Measurements from ENCODE around the gene ATAD3A. TPM values are rescaled to one million over a fixed set of nuclear protein-coding genes. Genes with fewer than 3 reads are reported as not detected.

The ATAD3A gene
- polyA plus RNA-seq, 1 of the 3 experiments (the other 2 are of a cell fraction) = 40.2 TPM

DNA sequence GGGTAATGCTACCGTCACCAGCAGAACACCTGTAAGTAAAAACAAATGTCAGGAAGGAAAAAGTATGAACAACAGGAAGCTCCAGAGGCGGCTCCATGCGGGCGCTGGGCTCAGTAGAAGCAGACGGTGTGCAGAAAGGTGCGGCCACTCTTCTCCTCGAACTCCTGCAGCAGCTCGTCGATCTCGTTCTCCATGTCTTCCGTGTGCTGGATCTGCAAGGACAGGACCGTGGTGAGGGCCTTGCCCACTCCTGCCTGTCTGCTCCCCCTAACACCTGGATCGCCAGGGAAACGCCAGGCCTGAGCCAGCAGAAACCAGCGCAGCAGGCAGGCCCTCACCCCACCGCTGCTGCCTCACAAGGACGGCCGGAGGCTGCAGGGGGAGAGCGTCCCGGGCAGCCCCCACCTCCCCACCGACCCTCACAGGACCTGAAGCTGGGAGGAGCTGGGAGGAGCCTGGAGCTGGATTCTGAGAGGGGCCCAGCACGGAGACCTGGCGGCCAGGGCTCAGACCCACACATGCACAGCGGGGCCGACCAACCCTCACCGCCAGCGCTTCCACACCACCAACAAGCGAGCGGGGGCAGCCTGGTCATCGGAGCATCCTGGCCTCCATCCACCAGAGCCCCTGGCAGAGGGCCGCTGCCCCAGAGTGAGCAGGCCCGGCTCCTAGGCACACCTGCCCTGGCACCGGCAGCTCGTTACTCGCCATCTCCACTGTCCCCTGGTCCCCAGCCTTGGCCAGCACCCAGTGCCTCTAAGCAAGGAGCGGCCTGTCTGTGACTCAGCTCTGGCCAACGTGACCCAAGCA is 30.2 kb downstream of the ATAD3A start:
- Histone ChIP-seq H3K9me2 (no peaks in the 10 kb centered on the region), H3K27ac (ENCODE audit: low read depth in 2 of 2, low read length in 1 of 2) (no peak overlapping the region), H3K79me2 (ENCODE audit: insufficient read depth) (0 out of 2 replicates have a peak, but pooled peaks cover 7% of the 10 kb centered on the region), H2AFZ (ENCODE audit: low read depth) (no peak overlapping the region), H3K27me3 (ENCODE audit: insufficient read depth) (no peaks in the 10 kb centered on the region), H3K4me1 (ENCODE audit: control insufficient read depth in 1 of 2, insufficient read depth in 2 of 2, low read depth in 1 of 2, low read length in 1 of 2) (peaks cover 0 to 25% of the 10 kb centered on the region in 2 experiments; a peak in 1 of 4 replicates), H4K20me1 (ENCODE audit: insufficient read depth) (no peaks in the 10 kb centered on the region), H3K9me3 (no peaks in the 10 kb centered on the region), H3F3A (replicated peaks; ENCODE audit: insufficient read depth) (peaks cover 5% of the 10 kb centered on the region), H3K36me3 (replicated peaks in 1 of 2; ENCODE audit: control insufficient read depth in 1 of 2, insufficient read depth in 2 of 2, low read length in 1 of 2) (peaks cover 0 to 40% of the 10 kb centered on the region in 2 experiments), H3K9ac (no peak overlapping the region), H3K4me3 (ENCODE audit: low read depth in 2 of 2, low read length in 1 of 2) (no peak overlapping the region), H3K4me2 (no peak overlapping the region)
- POLR2A ChIA-PET = no interaction called here
- 93% methylated on average over 26 of the region's 37 CpGs for WGBS (ENCODE audit: low lambda C conversion rate)
- DNase-seq = no peak
- TF ChIP-seq NFIC (IDR thresholded peaks at IDR 0.05; ENCODE audit: borderline replicate concordance) = no peak
- no peak for TF ChIP-seq CHD2 (IDR thresholded peaks at IDR 0.05; ENCODE audit: low read length, partially characterized antibody)
- TF ChIP-seq JUND (IDR thresholded peaks at IDR 0.05) = no peak
- no peak for TF ChIP-seq TCF12 (IDR thresholded peaks at IDR 0.05)
- TF ChIP-seq RAD21 (IDR thresholded peaks at IDR 0.05; ENCODE audit: low read length) = no peak
- TF ChIP-seq, protein P1, sequence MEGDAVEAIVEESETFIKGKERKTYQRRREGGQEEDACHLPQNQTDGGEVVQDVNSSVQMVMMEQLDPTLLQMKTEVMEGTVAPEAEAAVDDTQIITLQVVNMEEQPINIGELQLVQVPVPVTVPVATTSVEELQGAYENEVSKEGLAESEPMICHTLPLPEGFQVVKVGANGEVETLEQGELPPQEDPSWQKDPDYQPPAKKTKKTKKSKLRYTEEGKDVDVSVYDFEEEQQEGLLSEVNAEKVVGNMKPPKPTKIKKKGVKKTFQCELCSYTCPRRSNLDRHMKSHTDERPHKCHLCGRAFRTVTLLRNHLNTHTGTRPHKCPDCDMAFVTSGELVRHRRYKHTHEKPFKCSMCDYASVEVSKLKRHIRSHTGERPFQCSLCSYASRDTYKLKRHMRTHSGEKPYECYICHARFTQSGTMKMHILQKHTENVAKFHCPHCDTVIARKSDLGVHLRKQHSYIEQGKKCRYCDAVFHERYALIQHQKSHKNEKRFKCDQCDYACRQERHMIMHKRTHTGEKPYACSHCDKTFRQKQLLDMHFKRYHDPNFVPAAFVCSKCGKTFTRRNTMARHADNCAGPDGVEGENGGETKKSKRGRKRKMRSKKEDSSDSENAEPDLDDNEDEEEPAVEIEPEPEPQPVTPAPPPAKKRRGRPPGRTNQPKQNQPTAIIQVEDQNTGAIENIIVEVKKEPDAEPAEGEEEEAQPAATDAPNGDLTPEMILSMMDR (IDR thresholded peaks at IDR 0.05) = no peak
- TF ChIP-seq TEAD4 (IDR thresholded peaks at IDR 0.05; ENCODE audit: borderline replicate concordance, insufficient read depth) = no peak
- TF ChIP-seq MXI1 (IDR thresholded peaks at IDR 0.05; ENCODE audit: low read depth, low read length) = no peak
- no peak for TF ChIP-seq FOXJ3 (CRISPR knock-in tag; IDR thresholded peaks at IDR 0.05)
- no peak for TF ChIP-seq TAF1 (IDR thresholded peaks at IDR 0.05; ENCODE audit: borderline replicate concordance, low read depth, low read length)
- no peak for TF ChIP-seq RXRA (IDR thresholded peaks at IDR 0.05; ENCODE audit: borderline replicate concordance, low read depth)
- no peak for TF ChIP-seq RCOR1 (IDR thresholded peaks at IDR 0.05; ENCODE audit: low read length)
- TF ChIP-seq ELF1 (IDR thresholded peaks at IDR 0.05) = no peak
- CTCF ChIA-PET = no interaction called here

DNA sequence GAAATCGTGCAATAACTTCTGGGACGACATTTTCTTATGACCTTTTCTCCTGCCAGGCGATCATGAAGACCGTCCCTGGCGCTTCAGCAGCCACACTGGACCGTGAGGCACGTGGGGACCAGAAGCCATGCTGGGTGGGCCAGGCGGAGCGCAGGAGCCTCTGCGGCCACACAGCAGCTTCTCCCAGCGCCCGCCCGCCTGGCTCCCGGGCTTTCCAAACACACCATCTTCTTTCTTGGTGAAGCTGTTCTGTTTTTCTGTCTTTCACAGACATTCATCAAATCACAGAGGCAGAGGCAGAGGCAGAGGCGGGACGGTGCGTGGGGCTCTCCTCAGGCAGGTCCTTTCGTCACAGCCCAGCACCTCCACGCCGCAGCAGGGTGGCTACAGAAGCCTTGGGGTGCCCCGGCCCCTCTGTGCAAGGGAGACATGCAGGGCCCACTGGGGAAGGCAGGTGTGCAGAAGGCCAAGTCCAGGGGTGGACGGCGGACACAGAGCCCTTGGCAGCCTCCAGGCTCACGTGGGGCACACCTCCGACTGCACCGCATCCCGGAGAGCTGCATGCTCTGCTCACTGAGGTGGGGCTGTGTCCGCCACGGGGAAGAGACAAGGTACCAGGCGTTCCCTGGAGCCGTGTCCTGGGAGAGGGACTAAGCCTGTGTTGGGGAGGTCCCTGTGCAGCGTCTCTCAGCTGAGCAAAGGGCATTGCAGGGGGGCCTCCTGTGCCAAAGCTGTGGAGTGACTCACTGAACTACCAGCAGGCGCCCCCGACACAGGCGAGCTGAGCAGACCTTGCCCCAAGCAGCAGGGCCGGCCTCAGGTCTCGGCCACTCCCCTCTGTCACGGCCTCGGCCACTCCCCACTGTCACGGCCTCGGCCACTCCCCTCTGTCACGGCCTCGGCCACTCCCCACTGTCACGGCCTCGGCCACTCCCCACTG is 31.1 kb downstream of the ATAD3A start:
- no peaks in the 10 kb centered on the region for H4K20me1 ChIP-seq (ENCODE audit: insufficient read depth)
- H3K27ac ChIP-seq (ENCODE audit: low read depth in 2 of 2, low read length in 1 of 2) = no peak overlapping the region; a peak in 1 of 4 replicates
- H3K79me2 ChIP-seq (ENCODE audit: insufficient read depth) = 0 out of 2 replicates have a peak, but pooled peaks cover 15% of the 10 kb centered on the region
- WGBS (ENCODE audit: low lambda C conversion rate) = 90% methylated on average over 28 of the region's 45 CpGs
- no peak overlapping the region for H3K9ac ChIP-seq
- no peak overlapping the region for H3K4me3 ChIP-seq (ENCODE audit: low read depth in 2 of 2, low read length in 1 of 2)
- ChIA-PET POLR2A (interaction anchor here (0.6 kb wide), 1 partner anchor 15 kb away, joined by 4 read pairs; no protein-coding TSS in a partner anchor), CTCF (no interaction called here)
- no peak for TF ChIP-seq ELF1 (IDR thresholded peaks at IDR 0.05)
- TF ChIP-seq RAD21 (IDR thresholded peaks at IDR 0.05; ENCODE audit: low read length) = no peak
- no peak for TF ChIP-seq RXRA (IDR thresholded peaks at IDR 0.05; ENCODE audit: borderline replicate concordance, low read depth)
- TF ChIP-seq YY1 (IDR thresholded peaks at IDR 0.05; ENCODE audit: low read depth) = no peak
- TF ChIP-seq FOXM1 (IDR thresholded peaks at IDR 0.05; ENCODE audit: low read depth) = no peak
- TF ChIP-seq NRF1 (IDR thresholded peaks at IDR 0.05; ENCODE audit: low read depth, low read length) = no peak
- TF ChIP-seq, protein P2, sequence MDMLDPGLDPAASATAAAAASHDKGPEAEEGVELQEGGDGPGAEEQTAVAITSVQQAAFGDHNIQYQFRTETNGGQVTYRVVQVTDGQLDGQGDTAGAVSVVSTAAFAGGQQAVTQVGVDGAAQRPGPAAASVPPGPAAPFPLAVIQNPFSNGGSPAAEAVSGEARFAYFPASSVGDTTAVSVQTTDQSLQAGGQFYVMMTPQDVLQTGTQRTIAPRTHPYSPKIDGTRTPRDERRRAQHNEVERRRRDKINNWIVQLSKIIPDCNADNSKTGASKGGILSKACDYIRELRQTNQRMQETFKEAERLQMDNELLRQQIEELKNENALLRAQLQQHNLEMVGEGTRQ (IDR thresholded peaks at IDR 0.05; ENCODE audit: borderline replicate concordance, low read depth, low read length) = no peak
- no peak for TF ChIP-seq TEAD4 (IDR thresholded peaks at IDR 0.05; ENCODE audit: borderline replicate concordance, insufficient read depth)
- TF ChIP-seq RFX5 (IDR thresholded peaks at IDR 0.05; ENCODE audit: low read length) = no peak
- H3F3A ChIP-seq (replicated peaks; ENCODE audit: insufficient read depth) = peaks cover 5% of the 10 kb centered on the region
- H3K9me2 ChIP-seq = no peaks in the 10 kb centered on the region
- H3K9me3 ChIP-seq = no peaks in the 10 kb centered on the region
- no peak overlapping the region for H3K4me2 ChIP-seq
- H3K36me3 ChIP-seq (replicated peaks in 1 of 2; ENCODE audit: control insufficient read depth in 1 of 2, insufficient read depth in 2 of 2, low read length in 1 of 2) = peaks cover 0 to 41% of the 10 kb centered on the region in 2 experiments
- H3K4me1 ChIP-seq (ENCODE audit: control insufficient read depth in 1 of 2, insufficient read depth in 2 of 2, low read depth in 1 of 2, low read length in 1 of 2) = peaks cover 0 to 25% of the 10 kb centered on the region in 2 experiments; a peak in 1 of 4 replicates
- no peak overlapping the region for H2AFZ ChIP-seq (ENCODE audit: low read depth)
- DNase-seq = no peak
- no peaks in the 10 kb centered on the region for H3K27me3 ChIP-seq (ENCODE audit: insufficient read depth)
